K562 (cell line): ENCODE data around the gene TBX6. TPM values are rescaled to one million over a fixed set of nuclear protein-coding genes. Genes with fewer than 3 reads are reported as not detected.

Experiments used
- ATAC-seq: fragments of 200-7000 bp; cut with Tn5 transposase; 3 replicates; pipeline ENCODE4 v1.9.1; 2020; ENCODE audit warnings: moderate library complexity
- BruUV-seq: library from RNA; stranded (reverse); fragments of 400-500 nt; replicated peaks from 2 replicates; lab custom pipeline; 2021; lab: Mats Ljungman, UMichigan
- CTCF ChIA-PET: fragments of 300-600 bp; formaldehyde crosslinking; extraction: SDS; loops from one replicate; lab custom pipeline; 2021; ENCODE audit warnings: low intra/inter-chr PET ratio; lab: Yijun Ruan, JAX
- POLR2A ChIA-PET: fragments of 300-600, 350-650 bp; sonication (Branson Sonifier 250); formaldehyde crosslinking; extraction: SDS; loops from one replicate; lab custom pipeline; 2021; ENCODE audit warnings: antibody characterized with exemption, inconsistent platforms; lab: Yijun Ruan, JAX
- DNase-seq, 4 experiments: peaks; one replicate each; pipeline versions ENCODE4 v3.0.0 to v3.0.0-alpha.2; 2011 to 2018; ENCODE audit warnings: low spot score in 3 of 4, mixed read lengths in 3 of 4; ENCODE audit errors: extremely low read depth in 1 of 4
- FAIRE-seq: peaks from 2 replicates; lab custom pipeline; 2011; peaks lifted over from hg19 to GRCh38; lab: Jason Lieb, UNC
- H2AFZ ChIP-seq: 2 replicates; pipeline ENCODE4 v1.6.0; 2011; ENCODE audit warnings: low read depth, low read length, control low read depth, inconsistent platforms
- H3K27ac ChIP-seq: fragments of 200-600 bp; 3 replicates; pipeline ENCODE4 v1.8.0; 2011; ENCODE audit warnings: low read depth, mild to moderate bottlenecking, control low read depth, inconsistent platforms, low read length, moderate library complexity, mixed read lengths; ENCODE audit errors: extremely low read depth
- H3K27me3 ChIP-seq, 2 experiments: fragments of 300-600 bp in 1 of 2; 2 replicates in 1 of 2; 3 replicates in 1 of 2; pipeline versions ENCODE4 v1.6.0 to v1.8.0; 2011; ENCODE audit warnings: inconsistent platforms in 2 of 2, low read length in 2 of 2, mild to moderate bottlenecking in 1 of 2, mixed read lengths in 1 of 2, moderate library complexity in 1 of 2; ENCODE audit not compliant: control insufficient read depth in 2 of 2, insufficient read depth in 2 of 2
- H3K36me3 ChIP-seq: fragments of 300-600 bp; 3 replicates; pipeline ENCODE4 v1.8.0; 2011; ENCODE audit warnings: mild to moderate bottlenecking, low read length, inconsistent platforms; ENCODE audit not compliant: control insufficient read depth, insufficient read depth
- H3K4me1 ChIP-seq, 2 experiments: fragments of 200-600 bp in 1 of 2; replicated peaks in 1 of 2; 2 replicates in 1 of 2; 3 replicates in 1 of 2; pipeline versions ENCODE4 v1.5.1 to v1.8.0; 2011; ENCODE audit warnings: inconsistent platforms in 2 of 2, low read length in 2 of 2, mild to moderate bottlenecking in 1 of 2, mixed read lengths in 1 of 2, moderate library complexity in 1 of 2; ENCODE audit not compliant: control insufficient read depth in 2 of 2, insufficient read depth in 2 of 2
- H3K4me2 ChIP-seq: 2 replicates; pipeline ENCODE4 v1.6.1; 2011; ENCODE audit warnings: low read length, control low read depth, inconsistent platforms, mixed read lengths; ENCODE audit not compliant: insufficient read depth
- H3K4me3 ChIP-seq: fragments of 200-600 bp; sonication (generic), shearing (Covaris generic); 2 replicates; pipeline ENCODE4 v1.5.1; 2016; ENCODE audit warnings: control low read depth, inconsistent platforms
- H3K79me2 ChIP-seq: fragments of 200-600 bp; 3 replicates; pipeline ENCODE4 v1.8.0; 2011; ENCODE audit warnings: low read length, inconsistent platforms; ENCODE audit not compliant: control insufficient read depth, insufficient read depth
- H3K9ac ChIP-seq, 2 experiments: 2 replicates each; pipeline versions ENCODE4 v1.6.0 to v1.6.1; 2011; ENCODE audit warnings: low read depth in 2 of 2, low read length in 2 of 2, control low read depth in 1 of 2, inconsistent platforms in 1 of 2, mild to moderate bottlenecking in 1 of 2, mixed read lengths in 1 of 2; ENCODE audit not compliant: insufficient read depth in 1 of 2
- H3K9me1 ChIP-seq: one replicate; pipeline ENCODE4 v1.6.0; 2011; ENCODE audit warnings: inconsistent platforms, mild to moderate bottlenecking, low read length, moderate library complexity; ENCODE audit not compliant: control insufficient read depth, insufficient read depth
- H3K9me3 ChIP-seq: replicated peaks from 2 replicates; pipeline ENCODE4 v1.5.1; 2011; ENCODE audit warnings: low read depth, low read length, inconsistent platforms; ENCODE audit not compliant: control insufficient read depth, insufficient read depth
- H4K20me1 ChIP-seq: replicated peaks from 2 replicates; pipeline ENCODE4 v1.6.1; 2011; ENCODE audit warnings: low read length, inconsistent platforms, mixed read lengths; ENCODE audit not compliant: control insufficient read depth, insufficient read depth
- NFYB ChIP-seq: IDR thresholded peaks from 2 replicates; pipeline ENCODE4 v1.6.1; 2011; ENCODE audit warnings: mild to moderate bottlenecking, moderate library complexity; ENCODE audit not compliant: insufficient read length; ENCODE audit errors: extremely low read depth
- RBFOX2 ChIP-seq: fragments of 200-400 bp; formaldehyde crosslinking; IDR thresholded peaks from 2 replicates; pipeline ENCODE4 v1.6.1; 2017; ENCODE audit warnings: low read depth, mild to moderate bottlenecking, low read length, moderate library complexity
- WGBS: fragments of 100-300 bp; shearing (Covaris generic); methylation state at CpG from one replicate; pipeline ENCODE4 v1.1.6; 2016; ENCODE audit warnings: low coverage, mixed read lengths; ENCODE audit not compliant: insufficient coverage; ENCODE audit errors: missing lambda C conversion rate; 5-methylcytosine and 5-hydroxymethylcytosine counted together
- in situ Hi-C: fragments of 300-500 bp; cut with MboI; formaldehyde crosslinking; loops from 4 replicates; pipeline ENCODE4 v1.15.0; 2018; ENCODE audit warnings: inconsistent platforms, mixed read lengths
- intact Hi-C: fragments of 100-400 bp; cut with micrococcal nuclease; formaldehyde crosslinking; loops from 2 replicates; pipeline ENCODE4 v1.14.2; 2022
- polyA plus RNA-seq, 8 experiments: library from polyadenylated mRNA; depleted of rRNA in 4 of 8; stranded (reverse) in 5 of 8; unstranded in 3 of 8; fragments of >200 nt; fragmentation: Nextera tagmentation in 2 of 8; fragmentation: Illumina TruSeq in 1 of 8; extraction: Ambion mirVana in 2 of 8; extraction: Trizol in 1 of 8; gene quantifications; 2 replicates each; pipeline versions ENCODE4 v1.2.1 to v1.2.3, GENCODE V29; 2011 to 2014; ENCODE audit warnings: inconsistent platforms in 1 of 8, missing spikeins in 1 of 8
- total RNA-seq, 7 experiments: library from RNA; depleted of rRNA in 6 of 7; stranded (reverse); fragments of >200 nt in 6 of 7; fragmentation: Illumina TruSeq in 2 of 7; extraction: Trizol in 2 of 7; gene quantifications; 2 replicates each; pipeline versions ENCODE4 v1.2.1 to v1.2.3, GENCODE V29; 2011 to 2021; ENCODE audit warnings: low replicate concordance in 1 of 7
- TF ChIP-seq, protein P1 (sequence below): IDR thresholded peaks from 2 replicates; pipeline ENCODE4 v1.6.1; 2011; ENCODE audit warnings: borderline replicate concordance, low read depth, mild to moderate bottlenecking, moderate library complexity, low read length; ENCODE audit not compliant: insufficient read depth, poor library complexity, severe bottlenecking

Gene TBX6
- total and polyA plus RNA-seq, 9 of the 15 experiments (the other 6 are each of a cell fraction or from before 2014, with no cell fraction given), result 0.07 to 0.58 (median 0.11) TPM; not detected in 2

DNA sequence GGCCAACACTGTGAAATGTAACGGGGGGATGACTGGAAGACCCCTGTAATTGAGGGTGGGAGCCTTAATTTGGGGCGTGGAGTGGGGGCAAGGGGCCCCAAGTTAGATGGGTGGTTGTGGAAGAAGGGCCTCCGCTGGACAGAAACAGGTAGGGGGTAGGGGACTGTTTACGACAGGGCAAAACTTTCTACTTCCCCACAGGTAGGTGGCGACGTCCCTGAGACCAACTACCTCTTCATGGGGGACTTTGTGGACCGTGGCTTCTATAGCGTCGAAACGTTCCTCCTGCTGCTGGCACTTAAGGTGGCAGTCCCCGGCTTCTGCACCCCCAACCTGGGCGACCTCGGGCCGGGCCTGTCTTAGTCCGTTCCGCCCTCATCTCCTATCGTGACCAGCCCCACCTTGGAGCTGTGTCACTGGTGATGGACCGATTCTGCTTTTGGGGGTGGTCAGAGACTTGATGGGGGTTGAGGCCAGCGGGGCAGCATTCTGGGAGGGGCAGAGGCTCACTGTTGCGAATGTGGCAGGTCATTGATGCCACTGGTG, 9.1 kb downstream of the TBX6 start (continued):
- TF ChIP-seq, protein P1, sequence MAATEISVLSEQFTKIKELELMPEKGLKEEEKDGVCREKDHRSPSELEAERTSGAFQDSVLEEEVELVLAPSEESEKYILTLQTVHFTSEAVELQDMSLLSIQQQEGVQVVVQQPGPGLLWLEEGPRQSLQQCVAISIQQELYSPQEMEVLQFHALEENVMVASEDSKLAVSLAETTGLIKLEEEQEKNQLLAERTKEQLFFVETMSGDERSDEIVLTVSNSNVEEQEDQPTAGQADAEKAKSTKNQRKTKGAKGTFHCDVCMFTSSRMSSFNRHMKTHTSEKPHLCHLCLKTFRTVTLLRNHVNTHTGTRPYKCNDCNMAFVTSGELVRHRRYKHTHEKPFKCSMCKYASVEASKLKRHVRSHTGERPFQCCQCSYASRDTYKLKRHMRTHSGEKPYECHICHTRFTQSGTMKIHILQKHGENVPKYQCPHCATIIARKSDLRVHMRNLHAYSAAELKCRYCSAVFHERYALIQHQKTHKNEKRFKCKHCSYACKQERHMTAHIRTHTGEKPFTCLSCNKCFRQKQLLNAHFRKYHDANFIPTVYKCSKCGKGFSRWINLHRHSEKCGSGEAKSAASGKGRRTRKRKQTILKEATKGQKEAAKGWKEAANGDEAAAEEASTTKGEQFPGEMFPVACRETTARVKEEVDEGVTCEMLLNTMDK, result peak; percentile 33

DNA sequence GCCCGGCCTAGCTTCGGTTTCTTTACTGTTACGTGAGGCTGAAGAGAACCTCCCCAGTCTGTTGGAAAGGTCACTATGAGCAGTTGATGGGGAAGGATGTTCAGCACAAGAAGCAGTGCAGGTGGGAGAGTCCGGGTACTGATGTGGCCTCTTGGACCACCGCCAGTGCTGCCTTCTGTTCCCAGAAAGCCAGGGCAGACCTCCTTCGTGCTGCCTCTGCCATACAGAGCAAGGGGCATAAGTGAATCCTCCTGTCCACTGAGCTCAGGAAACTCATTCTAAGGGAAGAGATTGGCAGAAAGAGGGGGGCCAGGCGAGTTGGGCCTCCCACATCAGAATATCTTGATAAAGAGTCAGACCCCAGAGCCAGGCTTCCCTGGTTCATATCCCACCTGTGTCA, 12.2 kb downstream of the TBX6 start:
- H3K4me2 ChIP-seq, result no peak overlapping the region
- peaks cover 74% of the 10 kb centered on the region for H3K36me3 ChIP-seq
- no peaks in the 10 kb centered on the region for H3K9me3 ChIP-seq
- in situ Hi-C loops (no loop called here), intact Hi-C loops (no loop called here)
- FAIRE-seq (no peak), ATAC-seq (no peak), DNase-seq (no peak)
- no peak overlapping the region; the same call in 2 of the 3 replicates for H3K27ac ChIP-seq
- ChIA-PET CTCF (no interaction called here), POLR2A (interaction anchor here (0.7 to 7.5 kb wide), 2 partner anchors 12 to 16 kb away, joined by 3 to 59 read pairs; partner anchors contain the start of genes TBX6 and YPEL3)
- H3K79me2 ChIP-seq, result peaks cover 50% of the 10 kb centered on the region
- BruUV-seq, result no TSS peak
- TF ChIP-seq RBFOX2 (0 out of 2 replicates have a peak, but pooled peaks have one; percentile 3), NFYB (no peak)
- H3K4me1 ChIP-seq, result peaks cover 13 to 22% of the 10 kb centered on the region in 2 experiments
- no peak overlapping the region for H3K9ac ChIP-seq
- H3K9me1 ChIP-seq, result no peaks in the 10 kb centered on the region
- H3K4me3 ChIP-seq, result no peak overlapping the region
- 98% methylated on average over 7 of the region's 7 CpGs for WGBS
- H3K27me3 ChIP-seq, result no peaks in the 10 kb centered on the region
- H4K20me1 ChIP-seq, result peaks cover 4% of the 10 kb centered on the region; the same call in 1 of the 2 replicates
- H2AFZ ChIP-seq, result no peak overlapping the region
